ENCODE data around the gene TSPAN7. TPM values are rescaled to one million over a fixed set of nuclear protein-coding genes. Genes with fewer than 3 reads are reported as not detected.

TSPAN7 gene
- total and polyA plus RNA-seq, 2 donors (not counting 1 experiment from before 2014, with no cell fraction given) = 0.07 to 0.32 TPM

GRCh38 chrX:38657562-38657961, 96.2 kb downstream of the TSPAN7 start:
- no peaks in the 10 kb centered on the region for H3K27me3 ChIP-seq (replicated peaks in 1 of 4; ENCODE audit: control extremely low read depth in 1 of 4, control insufficient read depth in 3 of 4, insufficient read depth in 4 of 4, low read length in 3 of 4)
- ATAC-seq (ENCODE audit: low read depth) (no peak), DNase-seq (no peak)
- H3K36me3 ChIP-seq (replicated peaks in 1 of 2; ENCODE audit: control extremely low read depth in 1 of 2, control insufficient read depth in 1 of 2, extremely low read depth in 1 of 2, insufficient read depth in 2 of 2, low read length in 1 of 2) = no peaks in the 10 kb centered on the region
- TF ChIP-seq CTCF (IDR thresholded peaks at IDR 0.05) (no peak), EZH2 (IDR thresholded peaks at IDR 0.05; ENCODE audit: borderline replicate concordance, insufficient read depth, low read depth, low read length, poor library complexity, severe bottlenecking) (no peak)
- CTCF ChIA-PET = interaction anchor here (0.9 kb wide), 1 partner anchor 12 kb away, joined by 3 read pairs; no protein-coding TSS in a partner anchor
- H2AFZ ChIP-seq (ENCODE audit: insufficient read depth, low read depth, low read length, poor library complexity, severe bottlenecking) = no peak overlapping the region
- Mint-ChIP-seq H3K4me1 (no peaks in the 10 kb centered on the region), H3K9me3 (ENCODE audit: insufficient read depth) (no peaks in the 10 kb centered on the region), H3K4me3 (no peak overlapping the region), H3K27me3 (peaks cover 4% of the 10 kb centered on the region), H3K27ac (no peak overlapping the region)
- POLR2A ChIA-PET = no interaction called here
- no peaks in the 10 kb centered on the region for H3K4me1 ChIP-seq (ENCODE audit: control insufficient read depth in 2 of 2, insufficient read depth in 2 of 2, low read length in 2 of 2)
- no peak overlapping the region for H3K4me3 ChIP-seq (ENCODE audit: control extremely low read depth in 1 of 5, extremely low read depth in 1 of 5, insufficient read depth in 1 of 5, low read depth in 2 of 5, low read length in 4 of 5)
- intact Hi-C loops (cut with micrococcal nuclease) = loop anchor here (10.0 kb wide), 1 partner anchor 1153 kb away; no protein-coding TSS in a partner anchor
- no peaks in the 10 kb centered on the region for H4K20me1 ChIP-seq (ENCODE audit: control insufficient read depth, insufficient read depth, low read length, poor library complexity, severe bottlenecking)
- no peak overlapping the region for H3K27ac ChIP-seq (ENCODE audit: low read length in 2 of 2)
- H3K9me3 ChIP-seq (ENCODE audit: control extremely low read depth in 1 of 3, control insufficient read depth in 2 of 3, insufficient read depth in 1 of 3, low read length in 2 of 3) = no peaks in the 10 kb centered on the region
- H3K4me2 ChIP-seq (replicated peaks; ENCODE audit: low read depth, low read length, poor library complexity, severe bottlenecking) = no peak overlapping the region
- no peak overlapping the region for H3K9ac ChIP-seq (ENCODE audit: low read length)
- H3K79me2 ChIP-seq (ENCODE audit: control insufficient read depth, insufficient read depth, low read length) = no peaks in the 10 kb centered on the region

GRCh38 chrX:38660395-38661102, 99.2 kb downstream of the TSPAN7 start:
- no peak overlapping the region for H3K4me3 ChIP-seq (ENCODE audit: control extremely low read depth in 1 of 5, extremely low read depth in 1 of 5, insufficient read depth in 1 of 5, low read depth in 2 of 5, low read length in 4 of 5)
- Mint-ChIP-seq H3K4me3 (no peak overlapping the region), H3K4me1 (no peaks in the 10 kb centered on the region), H3K27me3 (peaks cover 6% of the 10 kb centered on the region), H3K27ac (peak overlapping the region; percentile 32), H3K9me3 (ENCODE audit: insufficient read depth) (no peaks in the 10 kb centered on the region)
- H3K36me3 ChIP-seq (replicated peaks in 1 of 2; ENCODE audit: control extremely low read depth in 1 of 2, control insufficient read depth in 1 of 2, extremely low read depth in 1 of 2, insufficient read depth in 2 of 2, low read length in 1 of 2) = no peaks in the 10 kb centered on the region
- TF ChIP-seq CTCF (IDR thresholded peaks at IDR 0.05) (no peak), EZH2 (IDR thresholded peaks at IDR 0.05; ENCODE audit: borderline replicate concordance, insufficient read depth, low read depth, low read length, poor library complexity, severe bottlenecking) (no peak)
- H3K9me3 ChIP-seq (ENCODE audit: control extremely low read depth in 1 of 3, control insufficient read depth in 2 of 3, insufficient read depth in 1 of 3, low read length in 2 of 3) = no peaks in the 10 kb centered on the region
- DNase-seq (no peak), ATAC-seq (ENCODE audit: low read depth) (no peak)
- H3K9ac ChIP-seq (ENCODE audit: low read length) = no peak overlapping the region
- no peak overlapping the region for H3K27ac ChIP-seq (ENCODE audit: low read length in 2 of 2)
- no peaks in the 10 kb centered on the region for H3K79me2 ChIP-seq (ENCODE audit: control insufficient read depth, insufficient read depth, low read length)
- no peaks in the 10 kb centered on the region for H3K27me3 ChIP-seq (replicated peaks in 1 of 4; ENCODE audit: control extremely low read depth in 1 of 4, control insufficient read depth in 3 of 4, insufficient read depth in 4 of 4, low read length in 3 of 4)
- intact Hi-C loops (cut with micrococcal nuclease) = no loop called here
- WGBS (ENCODE audit: insufficient coverage) = 60% methylated on average over 2 of the region's 6 CpGs
- no peak overlapping the region for H2AFZ ChIP-seq (ENCODE audit: insufficient read depth, low read depth, low read length, poor library complexity, severe bottlenecking)
- POLR2A ChIA-PET = no interaction called here
- no peaks in the 10 kb centered on the region for H4K20me1 ChIP-seq (ENCODE audit: control insufficient read depth, insufficient read depth, low read length, poor library complexity, severe bottlenecking)
- no peaks in the 10 kb centered on the region for H3K4me1 ChIP-seq (ENCODE audit: control insufficient read depth in 2 of 2, insufficient read depth in 2 of 2, low read length in 2 of 2)
- CTCF ChIA-PET = interaction anchor here (0.6 kb wide), 1 partner anchor 583 kb away, joined by 3 read pairs; no protein-coding TSS in a partner anchor
- H3K4me2 ChIP-seq (replicated peaks; ENCODE audit: low read depth, low read length, poor library complexity, severe bottlenecking) = no peak overlapping the region

Data from B cell (primary cell).